ENCODE measurements around the gene SAMD14. TPM values are rescaled to one million over a fixed set of nuclear protein-coding genes. Genes with fewer than 3 reads are reported as not detected.

Gene SAMD14
- total and polyA plus RNA-seq, 2 of the 4 experiments (the other 2 are of a cell fraction), result 1.4 to 6.2 TPM

GRCh38 chr17:50129353-50129727 is 620 bp downstream of the SAMD14 start:
- Histone ChIP-seq H3K9me1 (ENCODE audit: insufficient read depth, low read length) (peaks cover 12% of the 10 kb centered on the region), H2BK120ac (ENCODE audit: low read depth, low read length) (no peak overlapping the region), H2AFZ (replicated peaks; ENCODE audit: low read length, poor library complexity) (peak overlapping the region; percentile 84), H4K5ac (ENCODE audit: low read depth, low read length) (no peak overlapping the region), H2AK9ac (replicated peaks; ENCODE audit: low read depth, low read length, poor library complexity) (peak overlapping the region; percentile 91), H4K8ac (ENCODE audit: low read depth in 2 of 2, low read length in 2 of 2) (no peak overlapping the region), H3K4me1 (ENCODE audit: control insufficient read depth, insufficient read depth, low read length) (peaks cover 19% of the 10 kb centered on the region), H3K14ac (replicated peaks; ENCODE audit: low read depth, low read length) (no peak overlapping the region), H2BK15ac (ENCODE audit: low read depth, low read length) (no peak overlapping the region), H4K20me1 (ENCODE audit: insufficient read depth, low read length) (peaks cover 14% of the 10 kb centered on the region), H3K4ac (ENCODE audit: low read depth, low read length) (peak overlapping the region; percentile 33; the same call in 1 of the 2 replicates), H3K36me3 (ENCODE audit: control insufficient read depth, insufficient read depth, low read length) (peaks cover 3% of the 10 kb centered on the region; the same call in 1 of the 2 replicates), H3K4me2 (ENCODE audit: low read depth, low read length) (peak overlapping the region; percentile 92), H3K23ac (ENCODE audit: low read depth, low read length) (no peak overlapping the region), H3K79me1 (ENCODE audit: low read depth in 1 of 2, low read length in 2 of 2) (peaks cover 3 to 38% of the 10 kb centered on the region in 2 experiments; a peak in 3 of 4 replicates), H3K18ac (ENCODE audit: low read depth, low read length) (no peak overlapping the region; the same call in 1 of the 2 replicates), H3K27me3 (ENCODE audit: control insufficient read depth, insufficient read depth, low read length) (no peaks in the 10 kb centered on the region), H3K9me3 (ENCODE audit: control insufficient read depth, insufficient read depth, low read length) (no peaks in the 10 kb centered on the region), H2BK20ac (ENCODE audit: low read depth, low read length) (no peak overlapping the region), H3K4me3 (ENCODE audit: insufficient read depth, low read depth, low read length) (peak overlapping the region; percentile 64), H4K91ac (ENCODE audit: insufficient read depth, low read depth, low read length) (no peak overlapping the region), H3K56ac (ENCODE audit: extremely low read depth, insufficient read depth, low read length) (no peak overlapping the region), H2BK5ac (ENCODE audit: low read depth, low read length, poor library complexity, severe bottlenecking) (no peak overlapping the region), H3K27ac (ENCODE audit: insufficient read depth, low read length) (peak overlapping the region; percentile 44; the same call in 1 of the 2 replicates), H3K9ac (ENCODE audit: low read depth, low read length) (peak overlapping the region; percentile 68), H2AK5ac (ENCODE audit: low read depth, low read length) (peak overlapping the region; percentile 8; the same call in 1 of the 2 replicates)
- intact Hi-C loops (cut with micrococcal nuclease), result no loop called here
- peak; percentile 1 for ATAC-seq (ENCODE audit: low read depth)
- in situ Hi-C loops (cut with MboI; ENCODE audit: low sequenced_read_pairs), result no loop called here
- DNase-seq, result no peak
- WGBS, 2 experiments (ENCODE audit: extremely low coverage in 2 of 2, insufficient read length in 1 of 2), result no CpG with 5 or more reads among the region's 31 CpGs
- BruUV-seq (replicated peaks), result no TSS peak
- CTCF ChIA-PET, result no interaction called here
- dilution Hi-C loops (cut with HindIII; ENCODE audit: low sequenced_read_pairs, unreplicated experiment), result no loop called here
- POLR2A ChIA-PET (ENCODE audit: unreplicated experiment), result interaction anchor here (0.6 to 0.9 kb wide), 2 partner anchors 22 to 232 kb away, joined by 4 to 6 read pairs; no protein-coding TSS in a partner anchor
- TF ChIP-seq MXI1 (IDR thresholded peaks at IDR 0.05; ENCODE audit: borderline replicate concordance, low read depth, low read length) (no peak), POLR2A (IDR thresholded peaks at IDR 0.05; ENCODE audit: low read depth, low read length) (no peak), CHD1 (IDR thresholded peaks at IDR 0.05; ENCODE audit: low read depth, low read length) (no peak), MAFK (IDR thresholded peaks at IDR 0.05; ENCODE audit: low read depth, low read length) (no peak), SMC3 (IDR thresholded peaks at IDR 0.05; ENCODE audit: low read depth, low read length) (no peak), USF2 (IDR thresholded peaks at IDR 0.05; ENCODE audit: low read depth, low read length) (no peak)
- TF ChIP-seq, protein P1, sequence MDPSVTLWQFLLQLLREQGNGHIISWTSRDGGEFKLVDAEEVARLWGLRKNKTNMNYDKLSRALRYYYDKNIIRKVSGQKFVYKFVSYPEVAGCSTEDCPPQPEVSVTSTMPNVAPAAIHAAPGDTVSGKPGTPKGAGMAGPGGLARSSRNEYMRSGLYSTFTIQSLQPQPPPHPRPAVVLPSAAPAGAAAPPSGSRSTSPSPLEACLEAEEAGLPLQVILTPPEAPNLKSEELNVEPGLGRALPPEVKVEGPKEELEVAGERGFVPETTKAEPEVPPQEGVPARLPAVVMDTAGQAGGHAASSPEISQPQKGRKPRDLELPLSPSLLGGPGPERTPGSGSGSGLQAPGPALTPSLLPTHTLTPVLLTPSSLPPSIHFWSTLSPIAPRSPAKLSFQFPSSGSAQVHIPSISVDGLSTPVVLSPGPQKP (IDR thresholded peaks at IDR 0.05; ENCODE audit: borderline replicate concordance, low read depth, low read length), result no peak
